GM18498 (cell line): Measurements from ENCODE around the gene ZNF316.

ENCODE experiments used
- ATAC-seq: cut with Tn5 transposase; IDR thresholded peaks from one replicate; pipeline ENCODE4 v1.9.1; 2021; ENCODE audit warnings: mild to moderate bottlenecking, moderate library complexity; ENCODE audit not compliant: unreplicated experiment

ZNF316 gene

GRCh38 chr7:6680146-6680545, 43.0 kb downstream of the ZNF316 start:
- ATAC-seq: no peak

- no peak for ATAC-seq
Observed at GRCh38 chr7:6691103-6691502, 54.0 kb downstream of the ZNF316 start.

- no peak for ATAC-seq
Observed at GRCh38 chr7:6691609-6692106, 54.5 kb downstream of the ZNF316 start.

- ATAC-seq: no peak
Observed at GRCh38 chr7:6700793-6701192, 63.7 kb downstream of the ZNF316 start.

GRCh38 chr7:6701860-6702259, 64.7 kb downstream of the ZNF316 start:
- no peak for ATAC-seq
